ENCODE results near the gene TCF25.

DNA sequence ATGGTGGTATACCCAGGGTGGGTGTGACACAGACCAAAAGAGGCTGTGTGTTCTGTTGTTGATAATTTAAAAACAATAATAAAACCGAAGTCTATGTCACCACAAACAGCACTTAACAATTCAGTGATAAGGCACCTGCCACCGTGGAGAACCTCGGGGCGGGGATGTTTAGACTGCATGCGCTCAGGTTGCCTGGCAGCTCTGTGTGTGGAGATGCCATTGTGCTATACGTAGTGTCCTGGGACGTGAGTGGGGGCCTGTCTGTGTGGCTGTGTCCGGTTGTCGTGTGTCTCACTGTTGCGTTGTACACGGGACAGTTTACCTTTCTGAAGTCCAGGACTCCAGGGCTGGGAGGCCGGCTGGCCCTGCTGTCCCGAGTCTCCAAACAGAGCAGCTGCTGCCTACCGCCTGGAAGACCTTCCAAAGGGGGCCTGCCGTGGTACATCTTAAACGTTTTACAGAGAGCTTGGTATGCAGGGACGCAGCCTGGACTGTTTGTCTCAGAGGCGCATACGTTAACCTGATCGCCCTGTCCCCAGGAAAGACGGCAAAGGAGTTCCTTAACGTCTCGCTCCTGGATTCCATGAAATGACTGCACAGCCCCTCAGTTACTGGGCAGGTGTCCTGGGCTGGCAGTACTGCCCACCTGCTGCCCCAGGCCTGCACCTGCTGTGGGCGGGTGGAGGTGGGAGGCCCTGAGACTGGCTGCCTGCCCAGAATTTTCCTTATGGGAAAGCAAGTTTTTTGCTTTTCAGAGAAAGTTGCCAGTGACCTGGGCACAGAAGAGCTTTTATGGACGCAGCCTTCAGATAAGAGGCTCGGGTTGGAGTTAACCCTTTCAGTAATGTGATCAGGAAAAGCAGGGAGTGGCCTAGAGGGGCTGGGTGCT is 26.1 kb upstream of the TCF25 start:
- TF ChIP-seq, protein P1, sequence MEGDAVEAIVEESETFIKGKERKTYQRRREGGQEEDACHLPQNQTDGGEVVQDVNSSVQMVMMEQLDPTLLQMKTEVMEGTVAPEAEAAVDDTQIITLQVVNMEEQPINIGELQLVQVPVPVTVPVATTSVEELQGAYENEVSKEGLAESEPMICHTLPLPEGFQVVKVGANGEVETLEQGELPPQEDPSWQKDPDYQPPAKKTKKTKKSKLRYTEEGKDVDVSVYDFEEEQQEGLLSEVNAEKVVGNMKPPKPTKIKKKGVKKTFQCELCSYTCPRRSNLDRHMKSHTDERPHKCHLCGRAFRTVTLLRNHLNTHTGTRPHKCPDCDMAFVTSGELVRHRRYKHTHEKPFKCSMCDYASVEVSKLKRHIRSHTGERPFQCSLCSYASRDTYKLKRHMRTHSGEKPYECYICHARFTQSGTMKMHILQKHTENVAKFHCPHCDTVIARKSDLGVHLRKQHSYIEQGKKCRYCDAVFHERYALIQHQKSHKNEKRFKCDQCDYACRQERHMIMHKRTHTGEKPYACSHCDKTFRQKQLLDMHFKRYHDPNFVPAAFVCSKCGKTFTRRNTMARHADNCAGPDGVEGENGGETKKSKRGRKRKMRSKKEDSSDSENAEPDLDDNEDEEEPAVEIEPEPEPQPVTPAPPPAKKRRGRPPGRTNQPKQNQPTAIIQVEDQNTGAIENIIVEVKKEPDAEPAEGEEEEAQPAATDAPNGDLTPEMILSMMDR (optimal IDR thresholded peaks at IDR 0.05 in 1 of 3, IDR thresholded peaks at IDR 0.05 in 1 of 3, conservative IDR thresholded peaks at IDR 0.05 in 1 of 3; ENCODE audit: extremely low read depth in 1 of 3, insufficient read depth in 2 of 3, low read length in 3 of 3): no peak
- TF ChIP-seq EZH2 (IDR thresholded peaks at IDR 0.05; ENCODE audit: low read length): no peak
